SK-N-SH treated with all-trans-retinoic acid at 6 μM for 48 hours (cell line): ENCODE results near the gene PRR5.

Experiments used
- BACH2 ChIP-seq: fragments of 250-450 bp; sonication (Bioruptor Pico); IDR thresholded peaks from 2 replicates; pipeline ENCODE4 v1.9.0; 2021; ENCODE audit warnings: mild to moderate bottlenecking, borderline replicate concordance
- ESRRG ChIP-seq: fragments of 250-450 bp; sonication (Bioruptor Pico); IDR thresholded peaks from 2 replicates; pipeline ENCODE4 v1.6.1; 2021; ENCODE audit warnings: mild to moderate bottlenecking
- PATZ1 ChIP-seq: fragments of 250-450 bp; sonication (Bioruptor Pico); IDR thresholded peaks from 2 replicates; pipeline ENCODE4 v1.8.0; 2020; ENCODE audit warnings: mild to moderate bottlenecking, moderate library complexity, borderline replicate concordance
- PPARA ChIP-seq: fragments of 250-450 bp; sonication (Bioruptor Pico); IDR thresholded peaks from 2 replicates; pipeline ENCODE4 v1.5.0; 2020; ENCODE audit warnings: mild to moderate bottlenecking, borderline replicate concordance
- RARB ChIP-seq: fragments of 250-450 bp; sonication (Bioruptor Pico); IDR thresholded peaks from 2 replicates; pipeline ENCODE4 v1.8.0; 2021; ENCODE audit warnings: mild to moderate bottlenecking, moderate library complexity
- TSHZ2 ChIP-seq: fragments of 250-450 bp; sonication (Bioruptor Pico); IDR thresholded peaks from 2 replicates; pipeline ENCODE4 v1.5.0; 2020; ENCODE audit warnings: mild to moderate bottlenecking, moderate library complexity
- ZC3H10 ChIP-seq: fragments of 250-450 bp; sonication (Bioruptor Pico); IDR thresholded peaks from 2 replicates; pipeline ENCODE4 v1.5.1; 2021; ENCODE audit warnings: mild to moderate bottlenecking, moderate library complexity
- ZFP30 ChIP-seq: fragments of 450-650 bp; formaldehyde crosslinking; IDR thresholded peaks from 2 replicates; pipeline ENCODE4 v1.5.0; 2022; ENCODE audit warnings: mild to moderate bottlenecking, moderate library complexity

- no peak for TF ChIP-seq RARB (CRISPR knock-in tag)
- TF ChIP-seq BACH2: no peak
- no peak for TF ChIP-seq PPARA
- TF ChIP-seq ESRRG (CRISPR knock-in tag): no peak
- no peak for TF ChIP-seq PATZ1 (CRISPR knock-in tag)
- no peak for TF ChIP-seq ZC3H10 (CRISPR knock-in tag)
- TF ChIP-seq TSHZ2: no peak
- no peak for TF ChIP-seq ZFP30 (CRISPR knock-in tag)
These were observed 31.6 kb downstream of the PRR5 start for GRCh38 chr22:44733426-44734106.
